ENCODE measurements around the gene FGFBP1.

FGFBP1 gene

GRCh38 chr4:15912961-15913630, 25.4 kb downstream of the FGFBP1 start:
- intact Hi-C loops (cut with micrococcal nuclease), result no loop called here
- H3K4me1 Mint-ChIP-seq (ENCODE audit: low read depth), result no peaks in the 10 kb centered on the region
- H3K4me3 Mint-ChIP-seq, result no peak overlapping the region
- H3K36me3 Mint-ChIP-seq (ENCODE audit: low read depth), result no peaks in the 10 kb centered on the region
- H3K9me3 Mint-ChIP-seq, result peaks cover 9% of the 10 kb centered on the region
- no peaks in the 10 kb centered on the region for H3K27me3 Mint-ChIP-seq
- H3K27ac Mint-ChIP-seq, result no peak overlapping the region

DNA sequence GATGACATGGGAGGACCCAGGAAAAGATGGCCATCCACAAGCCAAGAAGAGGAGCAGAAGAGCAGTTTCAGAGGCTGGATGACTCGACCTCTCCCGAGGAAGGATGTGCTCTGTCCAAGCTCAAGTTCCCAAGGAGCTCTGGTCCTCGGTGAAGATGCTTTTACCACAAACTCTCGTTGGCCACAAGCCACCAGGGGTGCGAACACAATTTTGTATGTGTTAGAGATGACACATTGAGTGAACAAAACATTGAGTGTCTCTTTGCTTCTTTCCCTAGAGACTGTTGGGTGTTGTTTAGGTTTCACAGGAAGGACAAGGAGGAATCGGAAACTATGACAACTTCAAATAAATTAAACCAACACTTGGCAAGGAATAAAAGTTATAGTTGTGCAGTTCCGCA, 26.3 kb downstream of the FGFBP1 start:
- H3K9me3 Mint-ChIP-seq, result peaks cover 9% of the 10 kb centered on the region
- intact Hi-C loops (cut with micrococcal nuclease), result no loop called here
- H3K27ac Mint-ChIP-seq, result no peak overlapping the region
- no peaks in the 10 kb centered on the region for H3K4me1 Mint-ChIP-seq (ENCODE audit: low read depth)
- H3K4me3 Mint-ChIP-seq, result no peak overlapping the region
- H3K36me3 Mint-ChIP-seq (ENCODE audit: low read depth), result no peaks in the 10 kb centered on the region
- no peaks in the 10 kb centered on the region for H3K27me3 Mint-ChIP-seq

DNA sequence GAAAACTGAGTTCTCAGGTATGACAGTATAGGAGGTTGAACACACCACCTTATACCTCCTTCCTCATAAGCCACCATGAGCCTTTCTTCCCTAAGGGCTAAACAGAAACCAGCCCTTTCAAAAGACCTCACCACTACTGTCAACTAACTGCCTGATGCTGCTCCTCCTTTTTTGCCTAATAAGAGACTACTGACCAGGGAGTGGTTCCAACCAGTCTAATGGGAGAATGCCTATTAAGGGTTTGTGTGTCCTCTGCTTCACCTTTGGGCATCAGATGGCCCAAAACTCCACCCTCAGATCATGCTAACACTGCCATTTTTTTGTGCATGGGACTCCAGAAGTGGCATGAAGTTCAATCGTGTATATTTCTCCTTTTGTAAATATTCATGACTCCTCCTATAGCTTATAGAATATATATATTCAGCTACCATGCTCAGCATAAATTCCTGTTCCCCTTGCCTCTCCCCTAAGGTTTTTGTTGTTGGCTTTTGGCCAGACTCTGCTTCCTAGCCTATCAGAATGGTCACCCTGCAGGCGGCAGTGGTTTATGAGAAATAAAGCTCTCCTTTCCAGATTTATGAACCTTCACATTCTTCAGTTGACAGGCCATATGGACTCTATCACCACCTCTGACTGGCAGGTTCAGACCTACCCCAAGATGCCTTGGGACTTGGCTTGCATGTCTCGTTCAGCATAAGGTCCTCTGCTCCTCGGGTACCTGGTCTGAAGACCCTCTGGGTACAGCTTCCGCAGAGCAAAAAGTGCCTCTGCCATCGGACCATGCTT, 28.2 kb downstream of the FGFBP1 start:
- no peaks in the 10 kb centered on the region for H3K27me3 Mint-ChIP-seq

GRCh38 chr4:15907430-15907829, 31.1 kb downstream of the FGFBP1 start:
- no peak overlapping the region for H3K4me3 Mint-ChIP-seq
- H3K27me3 Mint-ChIP-seq, result no peaks in the 10 kb centered on the region
- H3K27ac Mint-ChIP-seq, result no peak overlapping the region
- no peaks in the 10 kb centered on the region for H3K9me3 Mint-ChIP-seq
- H3K36me3 Mint-ChIP-seq (ENCODE audit: low read depth), result no peaks in the 10 kb centered on the region
- intact Hi-C loops (cut with micrococcal nuclease), result no loop called here
- peaks cover 25% of the 10 kb centered on the region for H3K4me1 Mint-ChIP-seq (ENCODE audit: low read depth)

More for the DNA sequence above, 28.2 kb downstream of the FGFBP1 start:
- Mint-ChIP-seq H3K27ac (no peak overlapping the region), H3K4me1 (ENCODE audit: low read depth) (no peaks in the 10 kb centered on the region), H3K4me3 (no peak overlapping the region), H3K36me3 (ENCODE audit: low read depth) (no peaks in the 10 kb centered on the region), H3K9me3 (no peaks in the 10 kb centered on the region)
- intact Hi-C loops (cut with micrococcal nuclease), result no loop called here

DNA sequence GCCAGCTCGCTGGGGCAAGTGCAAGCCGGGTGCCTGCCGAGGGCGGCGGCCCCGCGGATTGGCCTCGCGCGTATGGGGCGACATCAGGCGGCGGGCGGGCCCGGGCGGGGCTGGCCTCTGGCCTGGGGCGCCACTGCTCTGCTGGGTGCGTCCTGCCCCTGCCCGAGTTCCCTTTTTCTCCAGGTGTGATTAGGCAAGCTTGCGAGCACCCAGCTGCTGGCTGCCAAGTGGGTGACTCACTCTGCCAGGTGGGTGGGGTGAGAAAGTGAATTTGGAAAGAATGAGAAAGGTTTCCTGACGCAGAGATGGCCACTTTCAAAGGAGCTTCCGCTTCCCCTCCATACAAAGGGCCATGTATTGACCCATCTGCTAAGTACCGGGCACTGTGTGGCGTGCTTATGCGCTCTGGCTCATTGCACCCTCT, 32.5 kb downstream of the FGFBP1 start:
- peaks cover 35% of the 10 kb centered on the region for H3K4me1 Mint-ChIP-seq (ENCODE audit: low read depth)
- H3K27ac Mint-ChIP-seq, result no peak overlapping the region
- no peaks in the 10 kb centered on the region for H3K36me3 Mint-ChIP-seq (ENCODE audit: low read depth)
- intact Hi-C loops (cut with micrococcal nuclease), result no loop called here
- no peak overlapping the region for H3K4me3 Mint-ChIP-seq
- H3K9me3 Mint-ChIP-seq, result peaks cover 4% of the 10 kb centered on the region
- no peaks in the 10 kb centered on the region for H3K27me3 Mint-ChIP-seq

DNA sequence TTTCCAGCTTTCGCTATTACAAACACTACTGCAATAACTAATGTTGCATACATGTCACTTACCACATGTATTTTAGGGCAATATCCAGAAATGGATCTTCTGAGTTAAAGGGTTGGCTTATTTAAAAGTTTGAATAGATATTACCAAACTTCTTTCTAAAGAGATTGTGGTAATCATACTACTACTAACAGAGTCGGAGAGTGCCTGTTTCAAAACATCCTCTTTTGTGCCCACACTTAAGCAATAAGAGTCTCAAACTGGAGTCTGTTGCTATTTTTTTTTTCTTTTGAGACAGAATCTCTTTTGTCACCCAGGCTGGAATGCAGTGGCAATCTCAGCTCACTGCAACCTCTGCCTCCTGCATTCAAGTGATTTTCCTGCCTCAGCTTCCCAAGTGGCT, 35.8 kb downstream of the FGFBP1 start:
- no peaks in the 10 kb centered on the region for H3K27me3 Mint-ChIP-seq

DNA sequence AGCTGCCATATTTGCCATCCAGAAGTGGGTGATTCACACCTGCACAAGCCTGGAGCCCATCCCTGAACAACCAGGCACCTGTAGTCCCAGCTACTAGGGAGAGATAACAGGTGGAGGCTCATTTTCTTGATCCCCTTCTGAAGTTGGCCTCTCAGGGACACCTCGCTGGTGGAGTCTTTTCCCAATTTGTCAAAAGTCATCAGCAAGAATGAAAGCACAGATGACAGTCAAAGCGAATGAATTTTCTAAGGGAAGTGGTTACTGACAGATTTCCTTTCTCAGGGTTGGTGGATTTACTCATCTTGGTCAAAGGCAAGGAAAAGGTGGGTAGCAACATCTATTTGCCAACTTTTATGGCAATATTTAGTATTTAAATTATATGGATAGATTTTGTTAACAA, 36.5 kb downstream of the FGFBP1 start:
- H3K27ac Mint-ChIP-seq, result no peak overlapping the region
- no peaks in the 10 kb centered on the region for H3K27me3 Mint-ChIP-seq
- intact Hi-C loops (cut with micrococcal nuclease), result no loop called here
- H3K36me3 Mint-ChIP-seq (ENCODE audit: low read depth), result no peaks in the 10 kb centered on the region
- H3K4me3 Mint-ChIP-seq, result no peak overlapping the region
- peaks cover 44% of the 10 kb centered on the region for H3K4me1 Mint-ChIP-seq (ENCODE audit: low read depth)
- peaks cover 9% of the 10 kb centered on the region for H3K9me3 Mint-ChIP-seq

More for the DNA sequence above, 35.8 kb downstream of the FGFBP1 start:
- H3K4me1 Mint-ChIP-seq (ENCODE audit: low read depth), result peaks cover 44% of the 10 kb centered on the region
- H3K36me3 Mint-ChIP-seq (ENCODE audit: low read depth), result no peaks in the 10 kb centered on the region
- intact Hi-C loops (cut with micrococcal nuclease), result no loop called here
- no peak overlapping the region for H3K4me3 Mint-ChIP-seq
- H3K9me3 Mint-ChIP-seq, result peaks cover 9% of the 10 kb centered on the region
- no peak overlapping the region for H3K27ac Mint-ChIP-seq

DNA sequence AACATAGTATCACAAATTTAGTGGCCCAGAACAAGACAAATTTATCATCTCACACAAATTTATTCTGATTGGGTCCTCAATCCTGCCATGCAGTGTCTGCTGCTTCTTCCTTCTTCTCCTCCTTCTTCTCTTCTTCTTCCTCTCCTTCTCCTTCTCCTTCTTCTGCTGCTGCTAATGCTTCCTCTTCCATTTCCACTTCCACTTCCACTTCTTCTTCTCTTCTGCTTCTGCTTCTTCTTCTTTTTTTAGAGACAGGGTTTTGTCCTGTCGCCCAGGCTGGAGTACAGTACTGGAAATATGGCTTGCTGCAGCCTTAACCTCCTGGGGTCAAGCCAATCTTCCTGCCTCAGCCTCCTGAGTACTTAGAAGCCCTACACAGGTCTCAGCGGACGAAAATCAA, 37.5 kb downstream of the FGFBP1 start:
- intact Hi-C loops (cut with micrococcal nuclease), result no loop called here
- peaks cover 44% of the 10 kb centered on the region for H3K4me1 Mint-ChIP-seq (ENCODE audit: low read depth)
- peaks cover 9% of the 10 kb centered on the region for H3K9me3 Mint-ChIP-seq
- H3K4me3 Mint-ChIP-seq, result no peak overlapping the region
- no peak overlapping the region for H3K27ac Mint-ChIP-seq
- H3K27me3 Mint-ChIP-seq, result no peaks in the 10 kb centered on the region
- no peaks in the 10 kb centered on the region for H3K36me3 Mint-ChIP-seq (ENCODE audit: low read depth)

- no peaks in the 10 kb centered on the region for H3K36me3 Mint-ChIP-seq (ENCODE audit: low read depth)
- H3K4me1 Mint-ChIP-seq (ENCODE audit: low read depth), result peaks cover 39% of the 10 kb centered on the region
- no peaks in the 10 kb centered on the region for H3K27me3 Mint-ChIP-seq
- peaks cover 9% of the 10 kb centered on the region for H3K9me3 Mint-ChIP-seq
- no peak overlapping the region for H3K4me3 Mint-ChIP-seq
- intact Hi-C loops (cut with micrococcal nuclease), result no loop called here
- H3K27ac Mint-ChIP-seq, result no peak overlapping the region
Observed at GRCh38 chr4:15899511-15899910, 39.0 kb downstream of the FGFBP1 start.

GRCh38 chr4:15898902-15899301, 39.6 kb downstream of the FGFBP1 start:
- H3K27ac Mint-ChIP-seq, result no peak overlapping the region
- no peaks in the 10 kb centered on the region for H3K27me3 Mint-ChIP-seq
- H3K9me3 Mint-ChIP-seq, result peaks cover 9% of the 10 kb centered on the region
- H3K4me1 Mint-ChIP-seq (ENCODE audit: low read depth), result peaks cover 33% of the 10 kb centered on the region
- no peak overlapping the region for H3K4me3 Mint-ChIP-seq
- intact Hi-C loops (cut with micrococcal nuclease), result no loop called here
- H3K36me3 Mint-ChIP-seq (ENCODE audit: low read depth), result no peaks in the 10 kb centered on the region

GRCh38 chr4:15897577-15897976, 41.0 kb downstream of the FGFBP1 start:
- intact Hi-C loops (cut with micrococcal nuclease), result no loop called here
- H3K9me3 Mint-ChIP-seq, result peaks cover 9% of the 10 kb centered on the region
- no peaks in the 10 kb centered on the region for H3K36me3 Mint-ChIP-seq (ENCODE audit: low read depth)
- H3K4me3 Mint-ChIP-seq, result no peak overlapping the region
- H3K27me3 Mint-ChIP-seq, result no peaks in the 10 kb centered on the region
- no peak overlapping the region for H3K27ac Mint-ChIP-seq
- H3K4me1 Mint-ChIP-seq (ENCODE audit: low read depth), result peaks cover 20% of the 10 kb centered on the region

DNA sequence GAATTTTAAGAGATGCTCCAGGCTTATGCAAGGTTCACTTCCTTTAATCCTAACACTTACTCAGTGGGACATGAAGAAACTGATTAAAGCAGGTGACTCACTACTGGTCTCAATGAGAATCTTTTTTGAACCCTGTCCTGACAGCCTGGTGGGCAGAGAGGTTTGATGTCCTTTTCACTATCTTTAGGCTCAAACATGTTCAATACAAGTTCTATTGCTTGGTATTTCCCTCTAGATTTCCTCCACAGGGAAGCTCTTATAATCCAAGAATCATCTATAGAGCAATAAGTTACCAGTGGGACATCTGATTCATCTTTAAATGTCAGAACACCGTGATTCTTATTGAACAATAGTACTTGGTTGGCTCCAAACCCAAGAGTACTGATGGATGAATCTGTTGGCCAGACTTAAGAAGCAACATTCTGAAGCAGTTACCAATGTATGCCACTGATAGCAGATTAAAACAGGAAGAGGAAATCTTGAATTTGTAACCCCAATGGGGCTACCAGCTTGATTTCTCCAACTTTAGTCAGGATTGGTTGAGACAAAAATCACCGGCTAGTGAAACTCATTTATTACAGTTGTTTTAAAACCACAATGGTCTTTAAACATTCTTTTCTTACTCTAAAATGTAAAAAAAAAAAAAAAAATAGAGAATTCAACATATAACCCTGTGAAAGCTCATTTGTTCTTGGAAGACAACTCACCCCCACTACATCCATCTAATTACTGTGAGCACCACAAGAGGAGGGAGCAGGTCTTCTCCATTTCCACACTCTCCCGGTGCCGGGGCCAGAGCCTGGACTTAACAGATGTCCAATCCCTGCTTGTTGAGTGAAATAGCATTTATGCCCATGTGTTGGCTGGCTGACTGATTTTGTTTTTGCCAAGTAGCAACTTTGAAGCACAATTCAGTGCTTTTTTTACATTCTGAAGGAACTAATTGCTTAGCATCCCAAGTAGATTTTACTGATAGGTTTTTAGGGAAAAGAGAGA, 43.3 kb downstream of the FGFBP1 start:
- Mint-ChIP-seq H3K27me3 (no peaks in the 10 kb centered on the region), H3K4me1 (ENCODE audit: low read depth) (peaks cover 11% of the 10 kb centered on the region), H3K27ac (no peak overlapping the region), H3K9me3 (no peaks in the 10 kb centered on the region), H3K36me3 (ENCODE audit: low read depth) (no peaks in the 10 kb centered on the region), H3K4me3 (no peak overlapping the region)
- intact Hi-C loops (cut with micrococcal nuclease), result no loop called here

- Mint-ChIP-seq H3K4me3 (no peak overlapping the region), H3K36me3 (ENCODE audit: low read depth) (no peaks in the 10 kb centered on the region)
- intact Hi-C loops (cut with micrococcal nuclease), result no loop called here
Observed at GRCh38 chr4:15894393-15894792, 44.1 kb downstream of the FGFBP1 start.

GRCh38 chr4:15893962-15894361, 44.6 kb downstream of the FGFBP1 start:
- H3K36me3 Mint-ChIP-seq (ENCODE audit: low read depth), result no peaks in the 10 kb centered on the region
- no peak overlapping the region for H3K4me3 Mint-ChIP-seq
- H3K9me3 Mint-ChIP-seq, result no peaks in the 10 kb centered on the region
- no peaks in the 10 kb centered on the region for H3K27me3 Mint-ChIP-seq
- H3K4me1 Mint-ChIP-seq (ENCODE audit: low read depth), result peaks cover 8% of the 10 kb centered on the region
- intact Hi-C loops (cut with micrococcal nuclease), result no loop called here
- no peak overlapping the region for H3K27ac Mint-ChIP-seq

More at GRCh38 chr4:15894393-15894792, 44.1 kb downstream of the FGFBP1 start:
- Mint-ChIP-seq H3K9me3 (no peaks in the 10 kb centered on the region), H3K27ac (no peak overlapping the region), H3K27me3 (no peaks in the 10 kb centered on the region), H3K4me1 (ENCODE audit: low read depth) (peaks cover 11% of the 10 kb centered on the region)

Data from dendritic cell treated with granulocyte-macrophage colony-stimulating factor and Interleukin-4, amounts not matched to agents 40 ng/mL and 50 ng/mL, for 4 days (primary cell).